Transverse colon (tissue), 4 donors: Measurements from ENCODE around the gene RDH8.

Experiments
- CTCF ChIP-seq, 5 experiments: fragments of 200-600 bp in 3 of 5; fragments of 450-650 bp in 2 of 5; sonication (generic) in 3 of 5; IDR thresholded peaks; 1 replicate in 2 of 5; 2 replicates in 3 of 5; pipeline ENCODE4 v1.5.1; 2016 to 2017; ENCODE audit warnings: antibody characterized with exemption in 5 of 5, inconsistent platforms in 3 of 5, mild to moderate bottlenecking in 2 of 5, moderate library complexity in 1 of 5
- EP300 ChIP-seq: sonication (generic); formaldehyde crosslinking; IDR thresholded peaks from one replicate; pipeline ENCODE4 v1.6.1; 2017; ENCODE audit warnings: antibody characterized with exemption, low read depth
- POLR2A ChIP-seq: fragments of 450-650 bp; IDR thresholded peaks from one replicate; pipeline ENCODE4 v1.6.1; 2016; ENCODE audit warnings: antibody characterized with exemption, mild to moderate bottlenecking, moderate library complexity
- POLR2AphosphoS5 ChIP-seq, 3 donors: sonication (generic); formaldehyde crosslinking; IDR thresholded peaks; one replicate each; pipeline ENCODE4 v1.6.1; 2016; ENCODE audit warnings: antibody characterized with exemption in 3 of 3

- no peak for TF ChIP-seq POLR2A
- no peak for TF ChIP-seq POLR2AphosphoS5 (IDR thresholded peaks at IDR 0.05)
- TF ChIP-seq CTCF (IDR thresholded peaks at IDR 0.05): no peak
- no peak for TF ChIP-seq EP300
Observed at GRCh38 chr19:9995084-9995483, 18.2 kb upstream of the RDH8 start.
